Neural cell (in vitro differentiated cells): ENCODE results near the gene PMEPA1. TPM values are rescaled to one million over a fixed set of nuclear protein-coding genes. Genes with fewer than 3 reads are reported as not detected.

ENCODE experiments used
- H2AFZ ChIP-seq: fragments of 200-600, 300-800 bp; sonication (generic), shearing (Covaris generic); 2 replicates; pipeline ENCODE4 v1.6.0; 2014; ENCODE audit warnings: low read depth, mild to moderate bottlenecking, antibody characterized with exemption, low read length, moderate library complexity
- H3F3A ChIP-seq: fragments of 200-600 bp; shearing (Covaris generic); 2 replicates; pipeline ENCODE4 v1.6.1; 2016; ENCODE audit warnings: mild to moderate bottlenecking, moderate library complexity, mixed read lengths, antibody characterized with exemption, low read length; ENCODE audit not compliant: insufficient read depth, poor library complexity, severe bottlenecking
- H3K27ac ChIP-seq: fragments of 200-600, 300-800 bp; sonication (generic), shearing (Covaris generic); 2 replicates; pipeline ENCODE4 v1.5.1; 2014; ENCODE audit warnings: mild to moderate bottlenecking, low read length, moderate library complexity
- H3K27me3 ChIP-seq: fragments of 300-800, 200-600 bp; sonication (generic), shearing (Covaris generic); 2 replicates; pipeline ENCODE4 v1.6.0; 2014; ENCODE audit warnings: mild to moderate bottlenecking, low read depth, low read length, moderate library complexity; ENCODE audit not compliant: insufficient read depth
- H3K36me3 ChIP-seq: fragments of 300-800, 200-600 bp; sonication (generic), shearing (Covaris generic); 2 replicates; pipeline ENCODE4 v1.5.1; 2014; ENCODE audit warnings: mild to moderate bottlenecking, antibody characterized with exemption, low read length, moderate library complexity; ENCODE audit not compliant: insufficient read depth
- H3K4me2 ChIP-seq: fragments of 300-800, 200-600 bp; sonication (generic), shearing (Covaris generic); 2 replicates; pipeline ENCODE4 v1.6.0; 2014; ENCODE audit warnings: mild to moderate bottlenecking, low read length
- H3K4me3 ChIP-seq: fragments of 300-800, 200-600 bp; sonication (generic), shearing (Covaris generic); 2 replicates; pipeline ENCODE4 v1.5.1; 2014; ENCODE audit warnings: mild to moderate bottlenecking, low read length, moderate library complexity
- H3K79me2 ChIP-seq: fragments of 200-600 bp; shearing (Covaris generic); replicated peaks from 2 replicates; pipeline ENCODE4 v1.6.0; 2014; ENCODE audit warnings: mild to moderate bottlenecking, low read length, moderate library complexity; ENCODE audit not compliant: insufficient read depth
- H3K9ac ChIP-seq: fragments of 300-800, 200-600 bp; sonication (generic), shearing (Covaris generic); 2 replicates; pipeline ENCODE4 v1.6.1; 2016; ENCODE audit warnings: mild to moderate bottlenecking, low read length, mixed read lengths
- H3K9me2 ChIP-seq: fragments of 200-600 bp; shearing (Covaris generic); 2 replicates; pipeline ENCODE4 v1.6.1; 2016; ENCODE audit warnings: mild to moderate bottlenecking, low read length, mixed read lengths; ENCODE audit not compliant: insufficient read depth
- H3K9me3 ChIP-seq: fragments of 200-600, 300-800 bp; sonication (generic), shearing (Covaris generic); 2 replicates; pipeline ENCODE4 v1.6.1; 2016; ENCODE audit warnings: mild to moderate bottlenecking, mixed run types, low read length, moderate library complexity, mixed read lengths
- H4K20me1 ChIP-seq: fragments of 200-600 bp; shearing (Covaris generic); 2 replicates; pipeline ENCODE4 v1.6.1; 2016; ENCODE audit warnings: mild to moderate bottlenecking, mixed run types; ENCODE audit not compliant: insufficient read depth
- CTCF ChIP-seq: fragments of 450-650 bp; IDR thresholded peaks from 2 replicates; pipeline ENCODE4 v1.5.1; 2014; ENCODE audit warnings: antibody characterized with exemption, mild to moderate bottlenecking, moderate library complexity; ENCODE audit not compliant: poor library complexity, severe bottlenecking
- EP300 ChIP-seq: fragments of 450-650 bp; conservative IDR thresholded peaks from 2 replicates; pipeline ENCODE4 v1.6.1; 2014; ENCODE audit warnings: antibody characterized with exemption, mild to moderate bottlenecking, moderate library complexity; ENCODE audit not compliant: poor library complexity, severe bottlenecking
- EZH2 ChIP-seq: fragments of 200-600, 300-800 bp; shearing (Covaris generic), sonication (generic); IDR thresholded peaks from 2 replicates; pipeline ENCODE4 v1.6.1; 2014; ENCODE audit warnings: antibody characterized with exemption, low read length, borderline replicate concordance, mild to moderate bottlenecking; ENCODE audit not compliant: insufficient read depth, poor library complexity, severe bottlenecking
- MXI1 ChIP-seq: fragments of 450-650 bp; conservative IDR thresholded peaks from 2 replicates; pipeline ENCODE4 v1.6.1; 2014; ENCODE audit warnings: antibody characterized with exemption, mild to moderate bottlenecking; ENCODE audit not compliant: poor library complexity, severe bottlenecking
- POLR2AphosphoS5 ChIP-seq: IDR thresholded peaks from 2 replicates; pipeline ENCODE4 v1.6.1; 2012
- RAD21 ChIP-seq: fragments of 450-650 bp; conservative IDR thresholded peaks from 2 replicates; pipeline ENCODE4 v1.6.1; 2014; ENCODE audit warnings: antibody characterized with exemption, mild to moderate bottlenecking, moderate library complexity
- REST ChIP-seq: IDR thresholded peaks from 2 replicates; pipeline ENCODE4 v1.6.1; 2012; ENCODE audit warnings: borderline replicate concordance
- SMC3 ChIP-seq: fragments of 450-650 bp; conservative IDR thresholded peaks from 2 replicates; pipeline ENCODE4 v1.6.1; 2014; ENCODE audit warnings: antibody characterized with exemption, mild to moderate bottlenecking, moderate library complexity; ENCODE audit not compliant: poor library complexity
- TAF1 ChIP-seq: IDR thresholded peaks from 2 replicates; pipeline ENCODE4 v1.6.1; 2012; ENCODE audit warnings: low read depth
- polyA plus RNA-seq: library from polyadenylated mRNA; depleted of rRNA; stranded (reverse); fragments of >200 nt; gene quantifications from 2 replicates; pipeline ENCODE4 v1.2.3, GENCODE V29; 2014

PMEPA1 gene
- polyA plus RNA-seq, 1 donor from 2014 or later = 5.0 TPM

DNA sequence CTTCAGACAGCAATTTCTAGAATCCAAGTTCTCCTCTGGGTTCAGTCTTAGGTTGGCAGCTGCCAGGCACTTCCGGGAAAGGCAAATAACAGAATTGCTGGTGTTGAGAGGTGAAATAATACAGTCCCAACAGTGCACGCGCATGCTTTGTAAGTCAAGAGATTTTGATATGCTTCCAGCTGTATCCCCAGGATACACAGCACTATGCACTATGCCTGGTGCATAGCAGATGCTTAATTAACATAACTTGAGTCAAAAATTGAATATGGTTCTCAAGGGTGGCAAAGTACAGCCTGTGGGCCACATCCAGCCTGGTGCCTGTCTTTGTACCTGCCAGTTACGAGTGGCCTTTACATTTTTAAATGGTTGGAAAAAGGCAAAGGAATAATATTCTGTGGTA lies 18.9 kb upstream of the PMEPA1 start:
- Histone ChIP-seq H2AFZ (no peak overlapping the region), H4K20me1 (no peaks in the 10 kb centered on the region), H3K36me3 (no peaks in the 10 kb centered on the region), H3K4me3 (no peak overlapping the region), H3K79me2 (no peaks in the 10 kb centered on the region), H3K27ac (no peak overlapping the region), H3F3A (no peaks in the 10 kb centered on the region), H3K9ac (no peak overlapping the region), H3K4me2 (no peak overlapping the region), H3K27me3 (no peaks in the 10 kb centered on the region), H3K9me3 (no peaks in the 10 kb centered on the region), H3K9me2 (no peaks in the 10 kb centered on the region)
- TF ChIP-seq EZH2 (no peak), REST (no peak), RAD21 (no peak), SMC3 (no peak), MXI1 (no peak), CTCF (no peak), POLR2AphosphoS5 (no peak), TAF1 (no peak), EP300 (no peak)

GRCh38 chr20:57727863-57728262 lies 18.0 kb upstream of the PMEPA1 start:
- Histone ChIP-seq H3K79me2 (no peaks in the 10 kb centered on the region), H3K9ac (no peak overlapping the region), H3K27ac (no peak overlapping the region), H3F3A (no peaks in the 10 kb centered on the region), H3K4me3 (no peak overlapping the region), H3K9me3 (no peaks in the 10 kb centered on the region), H3K36me3 (no peaks in the 10 kb centered on the region), H3K9me2 (no peaks in the 10 kb centered on the region), H2AFZ (no peak overlapping the region), H4K20me1 (no peaks in the 10 kb centered on the region), H3K4me2 (no peak overlapping the region), H3K27me3 (no peaks in the 10 kb centered on the region)
- no peak for TF ChIP-seq REST
- no peak for TF ChIP-seq MXI1
- no peak for TF ChIP-seq TAF1
- no peak for TF ChIP-seq CTCF
- no peak for TF ChIP-seq SMC3
- no peak for TF ChIP-seq EZH2
